ENCODE data around the gene ATP5MC3.

The ATP5MC3 gene

DNA sequence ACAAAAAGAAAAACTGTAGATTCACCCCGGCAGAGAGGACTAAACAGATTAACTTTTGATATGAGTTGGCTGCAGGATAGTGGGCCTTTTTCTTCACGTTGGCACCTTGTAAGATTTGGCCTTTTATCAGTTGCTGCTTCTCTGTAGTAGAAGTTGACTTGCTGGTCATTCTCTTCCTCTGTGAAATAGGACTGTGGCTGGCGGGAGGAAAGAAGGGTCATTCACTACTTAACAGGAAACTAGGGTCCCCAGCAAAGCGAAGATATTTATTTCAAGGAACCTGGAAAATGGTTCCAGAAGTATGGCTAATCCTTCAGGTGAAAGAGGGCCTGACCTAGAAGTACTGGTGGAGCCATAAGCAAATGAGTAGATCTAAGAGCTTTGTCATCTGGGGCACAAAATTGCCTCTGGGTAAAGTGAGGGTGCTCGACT, 383 bp upstream of the ATP5MC3 start:
- TF ChIP-seq, protein P1, sequence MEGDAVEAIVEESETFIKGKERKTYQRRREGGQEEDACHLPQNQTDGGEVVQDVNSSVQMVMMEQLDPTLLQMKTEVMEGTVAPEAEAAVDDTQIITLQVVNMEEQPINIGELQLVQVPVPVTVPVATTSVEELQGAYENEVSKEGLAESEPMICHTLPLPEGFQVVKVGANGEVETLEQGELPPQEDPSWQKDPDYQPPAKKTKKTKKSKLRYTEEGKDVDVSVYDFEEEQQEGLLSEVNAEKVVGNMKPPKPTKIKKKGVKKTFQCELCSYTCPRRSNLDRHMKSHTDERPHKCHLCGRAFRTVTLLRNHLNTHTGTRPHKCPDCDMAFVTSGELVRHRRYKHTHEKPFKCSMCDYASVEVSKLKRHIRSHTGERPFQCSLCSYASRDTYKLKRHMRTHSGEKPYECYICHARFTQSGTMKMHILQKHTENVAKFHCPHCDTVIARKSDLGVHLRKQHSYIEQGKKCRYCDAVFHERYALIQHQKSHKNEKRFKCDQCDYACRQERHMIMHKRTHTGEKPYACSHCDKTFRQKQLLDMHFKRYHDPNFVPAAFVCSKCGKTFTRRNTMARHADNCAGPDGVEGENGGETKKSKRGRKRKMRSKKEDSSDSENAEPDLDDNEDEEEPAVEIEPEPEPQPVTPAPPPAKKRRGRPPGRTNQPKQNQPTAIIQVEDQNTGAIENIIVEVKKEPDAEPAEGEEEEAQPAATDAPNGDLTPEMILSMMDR (conservative IDR thresholded peaks at IDR 0.05; ENCODE audit: low read depth, low read length): no peak
- DNase-seq (ENCODE audit: low read depth): no peak
- peak overlapping the region; percentile 88 for H3K4me3 ChIP-seq (ENCODE audit: low read length)

DNA sequence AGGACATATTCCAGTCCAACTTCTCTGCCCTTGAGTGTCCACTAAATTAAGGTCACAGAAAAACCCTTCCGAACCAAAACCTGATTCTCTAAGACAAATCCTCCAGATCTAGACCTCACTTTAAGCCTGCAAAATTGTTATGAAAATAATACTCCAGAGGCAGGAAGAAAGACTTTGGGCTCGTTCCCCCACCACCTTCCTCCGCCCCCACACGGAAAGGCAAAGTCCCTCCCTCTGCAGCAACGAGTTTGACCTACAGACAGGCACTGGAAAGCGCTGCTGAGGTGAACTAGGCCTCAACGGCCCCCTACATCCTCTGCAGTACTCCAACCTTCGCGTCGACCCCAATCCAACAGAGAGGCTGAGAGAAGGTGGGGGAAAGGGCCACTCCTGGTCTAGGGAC, 808 bp downstream of the ATP5MC3 start:
- no peak for DNase-seq (ENCODE audit: low read depth)
- peak overlapping the region; percentile 88 for H3K4me3 ChIP-seq (ENCODE audit: low read length)
- TF ChIP-seq, protein P1 (conservative IDR thresholded peaks at IDR 0.05; ENCODE audit: low read depth, low read length): no peak

DNA sequence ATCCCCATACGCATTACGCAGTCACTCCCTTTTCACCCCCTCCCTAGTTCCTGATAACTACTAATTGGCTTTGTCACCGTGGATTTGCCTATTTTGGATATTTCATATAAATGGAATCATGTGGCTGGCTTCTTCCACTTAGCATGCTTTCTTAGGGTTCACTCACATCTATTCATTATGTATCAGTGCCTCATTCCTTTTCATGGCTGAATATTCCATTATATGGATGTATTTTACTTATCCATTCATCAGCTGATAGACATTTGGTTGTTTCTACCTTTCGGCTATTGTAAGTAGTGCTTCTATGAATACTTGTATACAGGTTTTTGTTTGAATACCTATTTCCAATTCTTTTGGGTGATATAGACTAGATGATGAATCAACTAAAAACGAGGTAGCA, 4.9 kb downstream of the ATP5MC3 start:
- no peak for DNase-seq (ENCODE audit: low read depth)
- TF ChIP-seq, protein P1 (conservative IDR thresholded peaks at IDR 0.05; ENCODE audit: low read depth, low read length): no peak
- no peak overlapping the region for H3K4me3 ChIP-seq (ENCODE audit: low read length)

DNA sequence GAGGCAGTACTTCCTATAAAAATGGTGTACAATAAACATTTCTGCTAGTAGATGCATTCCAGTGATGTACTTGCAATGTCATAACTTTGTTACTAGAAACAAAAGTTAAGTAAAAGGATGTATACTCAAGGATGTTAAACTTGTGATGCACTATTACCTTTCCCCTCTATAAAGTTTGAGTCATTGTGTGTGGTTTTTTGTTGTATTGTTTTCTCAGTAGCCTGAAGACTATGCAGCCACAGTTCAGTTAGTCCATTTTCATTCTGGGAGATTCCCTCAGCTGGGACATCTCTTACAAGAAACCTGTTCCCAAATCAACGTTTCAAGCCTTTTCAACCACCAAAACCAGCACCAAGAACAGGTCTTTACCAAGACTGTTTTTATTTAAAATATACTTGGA, 5.6 kb downstream of the ATP5MC3 start:
- no peak overlapping the region for H3K4me3 ChIP-seq (ENCODE audit: low read length)
- TF ChIP-seq, protein P1 (conservative IDR thresholded peaks at IDR 0.05; ENCODE audit: low read depth, low read length): no peak
- DNase-seq (ENCODE audit: low read depth): no peak

DNA sequence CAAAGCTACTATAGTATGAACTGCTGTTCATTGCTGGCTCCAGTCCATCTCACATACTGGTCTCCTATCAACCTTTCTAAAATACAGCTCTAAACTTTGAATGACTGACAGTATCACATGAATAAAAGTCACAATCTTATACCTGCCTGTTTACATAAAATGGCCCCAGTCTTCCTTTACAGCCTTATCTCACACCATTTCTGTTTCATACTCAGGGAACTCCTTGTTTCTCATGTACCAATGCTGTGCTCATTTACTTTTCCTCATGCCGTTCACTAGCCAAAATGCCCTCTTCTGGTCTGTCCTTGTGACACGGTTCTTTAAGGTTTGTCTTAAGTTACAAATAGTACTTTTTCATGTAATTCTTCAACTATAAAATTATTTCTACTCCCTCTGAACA, 6.2 kb downstream of the ATP5MC3 start:
- H3K4me3 ChIP-seq (ENCODE audit: low read length): no peak overlapping the region
- TF ChIP-seq, protein P1 (conservative IDR thresholded peaks at IDR 0.05; ENCODE audit: low read depth, low read length): no peak
- DNase-seq (ENCODE audit: low read depth): no peak

DNA sequence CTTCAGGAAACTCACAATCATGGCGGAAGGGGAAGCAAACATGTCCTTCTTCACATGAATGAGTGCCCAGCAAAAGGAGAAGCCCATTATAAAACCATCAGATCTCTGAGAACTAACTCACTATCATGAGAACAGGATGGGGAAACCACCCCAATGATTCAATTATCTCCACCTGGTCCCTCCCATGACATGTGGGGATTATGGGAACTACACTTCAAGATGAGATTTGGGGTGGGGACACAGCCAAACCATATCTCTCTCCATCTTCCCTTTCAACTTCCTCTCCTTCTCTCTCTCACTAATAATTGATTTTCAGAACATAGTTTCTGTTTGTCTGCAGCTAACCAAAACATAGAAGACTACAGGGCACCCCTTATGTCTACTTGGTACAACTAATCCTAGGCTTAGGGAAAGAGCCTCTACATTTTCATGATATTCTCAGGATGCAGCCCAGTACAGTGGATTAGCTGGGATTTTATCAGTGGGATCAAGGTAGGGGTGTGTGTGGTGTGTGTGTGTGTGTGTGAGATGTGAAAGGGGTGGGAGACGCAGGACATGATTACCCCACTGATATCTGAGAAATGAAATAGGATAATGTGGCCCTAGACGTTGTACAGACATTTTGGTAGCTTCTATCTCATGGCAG, 10.7 kb downstream of the ATP5MC3 start:
- TF ChIP-seq, protein P1 (conservative IDR thresholded peaks at IDR 0.05; ENCODE audit: low read depth, low read length): no peak
- no peak overlapping the region for H3K4me3 ChIP-seq (ENCODE audit: low read length)
- no peak for DNase-seq (ENCODE audit: low read depth)

DNA sequence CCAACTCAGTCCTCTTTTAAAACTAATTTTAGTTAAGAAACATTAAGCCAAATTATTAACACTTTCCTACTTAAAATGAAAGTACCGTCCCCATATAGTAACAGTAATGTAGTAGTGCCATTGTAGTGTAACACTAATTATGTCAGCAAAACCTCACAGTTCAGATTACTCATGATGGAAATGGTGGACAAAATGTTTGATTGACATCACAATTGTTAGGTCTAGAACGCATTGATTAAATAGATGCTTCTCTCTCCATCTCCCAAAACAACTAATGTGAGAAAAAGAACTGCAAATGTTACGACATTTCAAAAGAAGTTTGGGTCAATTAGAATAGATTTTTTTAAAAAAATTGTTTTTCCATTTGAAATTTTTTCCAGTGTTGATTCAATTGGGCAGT, 12.3 kb downstream of the ATP5MC3 start:
- peak overlapping the region; percentile 88 for H3K4me3 ChIP-seq (ENCODE audit: low read length)

More for the DNA sequence above, 12.3 kb downstream of the ATP5MC3 start:
- TF ChIP-seq, protein P1 (conservative IDR thresholded peaks at IDR 0.05; ENCODE audit: low read depth, low read length): no peak
- no peak for DNase-seq (ENCODE audit: low read depth)

Data from retinal pigment epithelial cell (primary cell).